GM19035 (cell line): ENCODE measurements around the gene MEGF9.
A peak's percentile ranks its signal among the peaks of the same experiment; 100 is the strongest.
"Not testable (repeated sequence)": the region's sequence is repeated elsewhere in the genome, so short reads cannot be mapped to it uniquely, and the experiment has no call there.

Source experiments
- ATAC-seq: cut with Tn5 transposase; IDR thresholded peaks from one replicate; pipeline ENCODE4 v1.9.1; 2021; ENCODE audit not compliant: unreplicated experiment

MEGF9 gene

DNA sequence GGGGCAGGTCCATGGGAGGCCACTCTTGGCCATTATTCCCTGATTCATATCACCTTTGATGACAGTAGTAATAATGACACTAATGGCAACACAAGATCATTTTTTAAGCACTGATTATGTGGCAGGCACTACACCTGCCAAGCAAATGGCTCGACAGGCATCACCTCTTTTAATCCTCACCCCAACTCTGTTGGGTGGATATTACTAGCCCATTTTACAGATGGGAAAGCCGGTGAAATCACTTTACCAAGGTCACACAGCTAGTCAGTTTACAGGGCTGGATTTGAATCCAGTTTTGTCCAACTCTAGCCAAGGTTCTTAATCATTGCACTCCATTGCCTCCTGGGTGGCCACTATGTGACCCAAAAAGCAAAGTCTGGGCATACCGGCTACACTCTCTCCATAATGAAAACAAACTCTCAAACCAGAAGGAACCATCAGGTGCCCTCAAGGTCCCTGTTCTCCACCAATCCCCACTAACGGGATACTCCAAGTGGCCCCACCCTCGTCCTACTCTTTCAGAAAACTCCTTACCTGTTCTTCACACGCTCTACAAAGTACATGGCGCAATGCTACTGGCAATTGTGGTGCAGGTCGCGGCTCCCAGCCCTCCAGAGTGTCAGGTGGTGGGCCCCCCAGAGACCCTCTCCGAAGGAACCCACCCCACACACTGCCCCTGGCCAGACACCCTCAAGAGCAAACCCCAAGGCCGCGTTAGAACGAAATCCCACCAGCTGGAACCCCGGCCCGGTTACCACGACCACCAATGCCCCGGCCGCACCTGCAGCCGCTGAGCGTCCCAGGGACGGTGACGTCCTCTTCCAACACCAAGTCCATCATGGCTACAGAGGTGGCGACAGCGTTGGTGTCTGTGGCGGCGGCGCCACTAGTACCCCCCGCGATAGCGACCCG, 134.9 kb downstream of the MEGF9 start:
- ATAC-seq = peak; percentile 52

DNA sequence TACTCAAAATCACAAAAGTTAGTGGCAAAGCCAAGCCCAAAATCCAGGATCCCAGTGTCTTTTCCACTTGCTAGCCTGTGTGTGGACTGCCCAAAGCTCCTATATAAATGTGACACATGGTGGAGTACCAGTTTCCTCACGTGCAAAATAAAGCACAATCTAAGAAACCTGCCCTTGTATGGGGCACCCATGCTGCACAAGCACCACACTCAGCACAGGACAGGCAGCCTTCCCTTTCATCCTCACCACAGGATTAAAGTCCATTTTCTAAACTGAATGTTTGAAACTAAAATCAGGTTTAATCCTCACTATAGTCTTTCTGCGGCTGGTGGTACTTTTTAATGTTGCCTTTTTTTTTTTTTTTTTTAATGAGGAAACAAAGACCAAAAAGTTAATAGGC, 139.8 kb downstream of the MEGF9 start:
- no peak for ATAC-seq

DNA sequence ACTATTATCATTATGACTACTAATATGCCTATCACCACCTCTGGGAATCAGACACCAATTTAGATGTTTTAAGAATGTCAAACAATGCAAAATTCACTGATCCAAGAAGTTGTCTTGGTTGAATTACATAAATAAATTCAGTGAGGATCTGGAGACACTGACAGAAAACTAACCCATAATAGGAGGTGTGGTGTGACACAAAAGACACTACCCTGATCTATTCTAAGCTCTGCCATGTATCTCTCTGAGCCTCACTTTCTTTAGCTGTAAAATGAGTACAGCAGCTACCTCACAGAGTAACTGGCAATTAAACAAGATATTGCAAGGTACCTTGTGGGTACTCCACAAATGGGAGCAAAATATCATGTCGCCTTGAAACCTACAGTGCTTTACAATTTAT, 141.8 kb downstream of the MEGF9 start:
- no peak for ATAC-seq

DNA sequence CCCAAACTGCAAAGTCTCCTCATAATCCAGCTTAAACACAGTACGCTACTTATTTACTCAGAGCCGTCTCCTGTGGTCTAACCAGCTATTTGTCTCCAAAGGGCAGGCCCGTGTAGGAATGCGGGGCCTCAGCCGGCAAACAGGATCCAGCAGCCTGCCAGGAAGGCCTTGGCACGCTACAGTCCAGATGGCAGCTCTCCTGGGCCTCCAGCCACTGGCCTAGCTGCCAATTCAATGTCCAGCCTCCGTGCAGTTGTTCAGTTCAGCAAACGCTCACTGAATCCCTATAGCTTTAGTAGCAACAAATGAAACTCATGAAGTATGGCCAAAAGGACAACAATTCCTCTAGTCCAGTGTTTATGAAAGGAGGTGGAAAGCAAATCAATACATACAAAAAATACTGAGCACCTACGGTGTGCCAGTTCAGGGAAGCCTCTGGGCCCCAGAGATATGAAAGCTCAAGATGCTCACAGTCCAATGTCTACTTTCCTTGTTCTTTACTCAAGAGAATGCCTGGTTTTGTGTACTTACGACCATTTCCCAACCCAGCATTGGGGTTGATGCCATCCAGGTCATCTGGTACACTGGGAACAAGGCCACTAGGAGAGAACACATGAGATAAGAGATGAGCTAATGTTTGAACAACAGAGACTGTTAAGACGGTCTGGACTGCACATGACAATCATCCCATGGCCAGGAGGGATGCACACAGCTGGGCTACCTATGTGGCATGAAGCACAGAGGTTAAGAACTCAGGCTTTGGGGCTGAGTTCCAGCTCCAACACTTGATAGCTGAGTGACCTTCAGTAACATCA, 142.6 kb downstream of the MEGF9 start:
- ATAC-seq = no peak

DNA sequence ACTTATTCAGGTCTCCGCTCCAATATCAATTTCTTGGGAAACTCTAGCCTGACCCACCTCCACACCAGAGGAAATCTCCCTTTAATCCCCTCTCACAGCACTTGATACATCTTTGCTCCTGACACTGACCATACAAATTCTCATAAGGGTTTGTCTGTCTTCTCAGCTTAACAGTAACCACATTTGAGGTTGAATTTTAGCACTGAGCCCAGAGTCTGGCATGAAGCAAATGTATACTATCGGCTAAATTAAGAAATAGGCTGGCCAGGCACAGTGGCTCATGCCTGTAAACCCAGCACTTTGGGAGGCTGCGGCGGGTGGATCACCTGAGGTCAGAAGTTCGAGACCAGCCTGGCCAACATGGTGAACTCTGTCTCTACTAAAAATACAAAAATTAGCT, 144.0 kb downstream of the MEGF9 start:
- ATAC-seq = no peak

GRCh38 chr9:120569556-120569955, 144.7 kb downstream of the MEGF9 start:
- ATAC-seq = no peak

DNA sequence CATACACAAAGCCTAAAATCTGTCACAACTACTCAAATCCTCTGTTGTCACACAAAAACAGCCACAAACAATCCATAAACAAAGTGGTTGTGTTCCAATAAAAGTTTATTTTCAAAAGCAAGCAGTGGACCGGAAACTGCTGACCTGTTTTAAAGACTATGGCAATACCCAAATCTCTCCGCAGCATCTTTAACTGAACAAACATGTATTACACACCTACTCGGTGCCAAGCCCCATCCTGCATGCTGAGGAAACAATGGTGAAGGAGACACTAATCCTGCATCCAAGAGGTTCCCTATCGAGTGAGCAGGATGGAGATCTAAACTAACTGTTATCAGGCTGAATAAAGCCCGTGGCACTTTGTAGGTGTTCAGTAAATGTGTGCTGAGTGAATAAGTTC, 145.5 kb downstream of the MEGF9 start:
- ATAC-seq = no peak

DNA sequence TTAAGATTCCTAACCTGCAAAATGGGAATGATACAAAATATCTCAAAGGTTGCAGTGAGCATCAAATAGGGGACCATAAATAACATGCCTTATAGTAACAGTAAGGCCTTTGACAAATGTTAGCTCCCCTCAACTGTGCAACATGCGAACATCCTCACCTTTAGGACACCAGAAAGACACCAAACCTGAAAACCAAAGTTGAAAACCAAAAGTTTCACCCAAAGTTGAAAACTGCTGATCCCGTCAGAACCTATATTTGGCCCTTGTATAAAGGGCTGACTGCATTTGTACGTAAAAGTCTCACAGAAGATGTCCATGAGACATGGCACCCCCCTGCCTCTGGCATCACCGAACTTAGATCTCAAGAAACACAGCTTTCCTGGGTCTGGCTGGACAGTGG, 146.4 kb downstream of the MEGF9 start:
- no peak for ATAC-seq

DNA sequence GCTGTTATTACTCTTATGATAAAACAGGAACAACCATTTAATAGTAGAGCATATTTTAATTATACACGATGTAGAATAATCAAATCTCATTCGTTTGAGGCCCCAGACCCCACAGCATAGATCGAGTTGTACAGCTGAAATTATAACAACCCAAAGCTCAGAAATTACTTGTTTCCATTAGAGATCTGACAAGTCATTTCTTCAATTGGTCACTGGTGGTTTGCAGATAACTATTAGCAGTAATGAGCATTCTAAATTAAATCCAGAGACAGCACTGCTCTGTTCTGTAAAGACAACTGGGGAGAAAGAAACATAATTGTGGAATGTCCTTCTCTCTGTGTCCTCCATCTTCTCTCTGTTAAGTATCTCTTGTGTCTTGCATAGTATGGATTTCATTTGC, 147.2 kb downstream of the MEGF9 start:
- no peak for ATAC-seq

- ATAC-seq = no peak
Observed at GRCh38 chr9:120564589-120564988, 149.7 kb downstream of the MEGF9 start.

- ATAC-seq = no peak
Observed at GRCh38 chr9:120562861-120563443, 151.3 kb downstream of the MEGF9 start.

GRCh38 chr9:120561709-120562108, 152.6 kb downstream of the MEGF9 start:
- no peak for ATAC-seq

GRCh38 chr9:120559546-120559945, 154.7 kb downstream of the MEGF9 start:
- ATAC-seq = no peak

DNA sequence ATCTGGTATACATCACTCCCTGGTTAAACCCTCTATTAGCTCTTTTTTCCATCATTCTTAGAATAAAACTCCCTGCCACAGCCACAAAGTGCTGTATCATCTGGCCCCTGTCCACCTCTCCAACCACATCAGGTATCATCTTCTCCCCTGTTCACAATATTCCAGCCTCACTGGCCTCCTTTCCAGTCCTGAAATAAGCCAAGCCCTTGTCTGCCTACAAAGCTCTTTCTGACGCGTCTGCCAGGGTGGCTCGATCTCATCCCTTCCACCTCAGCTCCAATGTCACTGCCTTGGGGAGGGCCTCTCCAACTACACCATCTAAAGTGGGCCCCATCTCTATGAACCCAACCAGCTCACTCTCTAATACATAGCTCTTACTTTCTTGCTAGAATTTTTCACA, 155.8 kb downstream of the MEGF9 start:
- ATAC-seq = no peak

DNA sequence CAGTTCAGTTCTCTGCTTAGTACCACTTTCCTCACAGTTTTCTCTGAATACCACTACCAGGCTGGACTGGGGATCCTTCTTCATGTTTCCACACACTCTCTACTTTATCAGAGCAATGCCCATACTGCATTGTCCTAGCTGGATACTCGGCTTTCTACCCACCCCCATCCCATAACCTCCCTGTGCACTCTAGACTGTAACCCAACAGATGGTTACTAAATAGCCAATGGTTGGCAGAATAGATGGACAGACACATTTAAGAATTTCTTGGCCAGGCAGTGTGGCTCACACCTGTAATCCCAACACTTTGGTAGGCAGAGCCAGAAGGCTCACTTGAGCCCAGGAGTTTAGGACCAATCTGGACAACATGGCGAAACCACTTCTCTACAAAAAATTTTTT, 157.1 kb downstream of the MEGF9 start:
- ATAC-seq = no peak

DNA sequence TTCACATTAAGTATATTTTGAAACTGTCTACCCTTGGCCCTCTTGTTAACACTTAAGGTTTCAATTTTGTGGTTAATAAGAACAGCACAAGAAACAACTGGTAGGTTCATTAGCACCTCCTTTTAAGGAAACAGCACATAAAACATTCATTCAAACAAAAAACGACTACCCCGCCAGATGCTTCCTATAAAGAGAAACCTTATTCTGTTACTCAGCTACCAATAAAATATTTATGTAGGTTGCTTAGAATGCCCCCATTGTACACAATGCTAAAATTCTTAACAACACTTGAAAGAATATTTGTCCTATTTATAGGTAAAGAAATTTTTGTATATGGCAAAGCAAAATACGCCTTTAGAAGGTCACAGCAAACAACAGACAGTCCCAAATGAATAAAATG, 157.5 kb downstream of the MEGF9 start:
- no peak for ATAC-seq

DNA sequence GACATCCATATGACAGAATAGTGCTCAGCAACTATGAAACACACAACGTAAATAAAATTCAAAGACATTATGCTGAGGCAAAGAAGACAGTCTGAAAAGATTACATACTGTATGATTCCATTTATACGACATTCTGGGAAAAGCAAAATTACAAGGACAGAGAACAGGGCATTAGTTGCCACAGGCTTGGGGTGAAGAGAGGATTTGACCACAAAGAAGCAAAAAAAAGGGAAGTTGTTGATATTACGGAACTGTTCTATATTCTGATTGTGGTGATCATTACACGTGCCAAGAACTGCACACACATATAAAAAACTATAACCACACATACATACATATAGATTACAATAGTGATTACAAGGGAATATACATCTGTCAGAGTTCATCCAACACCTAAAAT, 158.4 kb downstream of the MEGF9 start:
- no peak for ATAC-seq

- ATAC-seq = not testable (repeated sequence)
Observed at GRCh38 chr9:120552210-120552704, 162.0 kb downstream of the MEGF9 start.
